Measurements from ENCODE around the gene ULK4. TPM values are rescaled to one million over a fixed set of nuclear protein-coding genes. Genes with fewer than 3 reads are reported as not detected.

Gene ULK4
- polyA plus RNA-seq, 1 donor from 2014 or later, result 7.2 TPM

DNA sequence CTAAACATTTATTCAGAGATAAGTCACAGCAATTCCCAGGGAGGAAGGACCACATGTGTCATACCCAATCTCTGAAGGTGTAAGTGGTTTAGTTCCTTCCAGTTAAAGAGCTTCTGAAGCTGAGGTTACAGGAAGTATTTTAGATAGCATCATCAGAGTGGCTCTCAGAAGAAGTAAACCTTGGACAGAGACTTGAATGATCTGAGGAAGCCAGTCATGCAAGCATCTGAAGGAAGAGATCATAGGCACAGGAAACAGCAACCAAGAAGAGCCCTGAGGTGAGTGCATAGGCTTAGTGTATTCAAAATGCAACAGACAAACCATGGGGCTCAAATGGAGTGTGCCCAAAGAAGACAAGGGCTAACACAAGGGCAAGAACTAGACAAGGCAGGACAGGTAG is 210.3 kb downstream of the ULK4 start:
- no peak overlapping the region for H3K4me3 ChIP-seq (ENCODE audit: low read length)
- no peak overlapping the region for H3K9ac ChIP-seq (ENCODE audit: low read length)
- H3K27me3 ChIP-seq (ENCODE audit: insufficient read depth, low read depth, low read length), result no peaks in the 10 kb centered on the region
- no peak overlapping the region for H2AFZ ChIP-seq (ENCODE audit: low read depth, low read length)
- no peak overlapping the region for H3K4me2 ChIP-seq (ENCODE audit: low read length)
- H3K79me2 ChIP-seq (replicated peaks; ENCODE audit: insufficient read depth, low read length), result no peaks in the 10 kb centered on the region
- no peaks in the 10 kb centered on the region for H3K9me3 ChIP-seq (ENCODE audit: low read length)
- H3F3A ChIP-seq (ENCODE audit: insufficient read depth, low read length, poor library complexity, severe bottlenecking), result no peaks in the 10 kb centered on the region
- no peaks in the 10 kb centered on the region for H4K20me1 ChIP-seq (ENCODE audit: insufficient read depth)
- H3K9me2 ChIP-seq (ENCODE audit: insufficient read depth, low read length), result no peaks in the 10 kb centered on the region
- H3K27ac ChIP-seq (ENCODE audit: low read length), result no peak overlapping the region
- no peaks in the 10 kb centered on the region for H3K36me3 ChIP-seq (ENCODE audit: insufficient read depth, low read length)
- no peak for TF ChIP-seq TAF1 (IDR thresholded peaks at IDR 0.05; ENCODE audit: low read depth)
- TF ChIP-seq, protein P1, sequence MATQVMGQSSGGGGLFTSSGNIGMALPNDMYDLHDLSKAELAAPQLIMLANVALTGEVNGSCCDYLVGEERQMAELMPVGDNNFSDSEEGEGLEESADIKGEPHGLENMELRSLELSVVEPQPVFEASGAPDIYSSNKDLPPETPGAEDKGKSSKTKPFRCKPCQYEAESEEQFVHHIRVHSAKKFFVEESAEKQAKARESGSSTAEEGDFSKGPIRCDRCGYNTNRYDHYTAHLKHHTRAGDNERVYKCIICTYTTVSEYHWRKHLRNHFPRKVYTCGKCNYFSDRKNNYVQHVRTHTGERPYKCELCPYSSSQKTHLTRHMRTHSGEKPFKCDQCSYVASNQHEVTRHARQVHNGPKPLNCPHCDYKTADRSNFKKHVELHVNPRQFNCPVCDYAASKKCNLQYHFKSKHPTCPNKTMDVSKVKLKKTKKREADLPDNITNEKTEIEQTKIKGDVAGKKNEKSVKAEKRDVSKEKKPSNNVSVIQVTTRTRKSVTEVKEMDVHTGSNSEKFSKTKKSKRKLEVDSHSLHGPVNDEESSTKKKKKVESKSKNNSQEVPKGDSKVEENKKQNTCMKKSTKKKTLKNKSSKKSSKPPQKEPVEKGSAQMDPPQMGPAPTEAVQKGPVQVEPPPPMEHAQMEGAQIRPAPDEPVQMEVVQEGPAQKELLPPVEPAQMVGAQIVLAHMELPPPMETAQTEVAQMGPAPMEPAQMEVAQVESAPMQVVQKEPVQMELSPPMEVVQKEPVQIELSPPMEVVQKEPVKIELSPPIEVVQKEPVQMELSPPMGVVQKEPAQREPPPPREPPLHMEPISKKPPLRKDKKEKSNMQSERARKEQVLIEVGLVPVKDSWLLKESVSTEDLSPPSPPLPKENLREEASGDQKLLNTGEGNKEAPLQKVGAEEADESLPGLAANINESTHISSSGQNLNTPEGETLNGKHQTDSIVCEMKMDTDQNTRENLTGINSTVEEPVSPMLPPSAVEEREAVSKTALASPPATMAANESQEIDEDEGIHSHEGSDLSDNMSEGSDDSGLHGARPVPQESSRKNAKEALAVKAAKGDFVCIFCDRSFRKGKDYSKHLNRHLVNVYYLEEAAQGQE (IDR thresholded peaks at IDR 0.05; ENCODE audit: borderline replicate concordance), result no peak
- no peak for TF ChIP-seq MXI1 (conservative IDR thresholded peaks at IDR 0.05; ENCODE audit: poor library complexity, severe bottlenecking)
- no peak for TF ChIP-seq SMC3 (conservative IDR thresholded peaks at IDR 0.05; ENCODE audit: poor library complexity)
- no peak for TF ChIP-seq EZH2 (IDR thresholded peaks at IDR 0.05; ENCODE audit: borderline replicate concordance, insufficient read depth, low read length, poor library complexity, severe bottlenecking)
- TF ChIP-seq POLR2AphosphoS5 (IDR thresholded peaks at IDR 0.05), result no peak
- TF ChIP-seq RAD21 (conservative IDR thresholded peaks at IDR 0.05), result no peak
- no peak for TF ChIP-seq EP300 (conservative IDR thresholded peaks at IDR 0.05; ENCODE audit: poor library complexity, severe bottlenecking)
- TF ChIP-seq, protein P2, sequence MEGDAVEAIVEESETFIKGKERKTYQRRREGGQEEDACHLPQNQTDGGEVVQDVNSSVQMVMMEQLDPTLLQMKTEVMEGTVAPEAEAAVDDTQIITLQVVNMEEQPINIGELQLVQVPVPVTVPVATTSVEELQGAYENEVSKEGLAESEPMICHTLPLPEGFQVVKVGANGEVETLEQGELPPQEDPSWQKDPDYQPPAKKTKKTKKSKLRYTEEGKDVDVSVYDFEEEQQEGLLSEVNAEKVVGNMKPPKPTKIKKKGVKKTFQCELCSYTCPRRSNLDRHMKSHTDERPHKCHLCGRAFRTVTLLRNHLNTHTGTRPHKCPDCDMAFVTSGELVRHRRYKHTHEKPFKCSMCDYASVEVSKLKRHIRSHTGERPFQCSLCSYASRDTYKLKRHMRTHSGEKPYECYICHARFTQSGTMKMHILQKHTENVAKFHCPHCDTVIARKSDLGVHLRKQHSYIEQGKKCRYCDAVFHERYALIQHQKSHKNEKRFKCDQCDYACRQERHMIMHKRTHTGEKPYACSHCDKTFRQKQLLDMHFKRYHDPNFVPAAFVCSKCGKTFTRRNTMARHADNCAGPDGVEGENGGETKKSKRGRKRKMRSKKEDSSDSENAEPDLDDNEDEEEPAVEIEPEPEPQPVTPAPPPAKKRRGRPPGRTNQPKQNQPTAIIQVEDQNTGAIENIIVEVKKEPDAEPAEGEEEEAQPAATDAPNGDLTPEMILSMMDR (IDR thresholded peaks at IDR 0.05; ENCODE audit: poor library complexity, severe bottlenecking), result no peak

DNA sequence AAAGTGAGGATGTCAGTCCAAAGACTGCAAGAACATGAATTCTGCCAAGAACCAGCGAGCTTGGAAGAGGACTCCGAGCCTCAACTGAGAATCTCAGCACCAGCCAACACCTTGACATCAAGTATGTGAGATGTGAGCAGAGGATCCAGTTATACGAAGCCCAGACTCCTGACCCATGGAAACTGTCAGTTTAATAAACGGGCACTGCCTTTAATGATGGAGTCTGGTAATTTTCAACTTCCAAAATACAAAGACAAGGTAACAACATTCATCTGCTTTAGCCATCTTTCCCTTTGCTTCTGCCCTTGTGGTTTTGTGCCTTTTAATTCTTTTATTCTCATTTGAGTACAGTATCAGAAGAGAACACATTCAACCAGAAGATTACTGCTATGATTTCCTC is 211.9 kb downstream of the ULK4 start:
- no peaks in the 10 kb centered on the region for H3K36me3 ChIP-seq (ENCODE audit: insufficient read depth, low read length)
- H2AFZ ChIP-seq (ENCODE audit: low read depth, low read length), result no peak overlapping the region
- H3K4me2 ChIP-seq (ENCODE audit: low read length), result no peak overlapping the region
- TF ChIP-seq EZH2 (IDR thresholded peaks at IDR 0.05; ENCODE audit: borderline replicate concordance, insufficient read depth, low read length, poor library complexity, severe bottlenecking), result no peak
- TF ChIP-seq RAD21 (conservative IDR thresholded peaks at IDR 0.05), result no peak
- TF ChIP-seq EP300 (conservative IDR thresholded peaks at IDR 0.05; ENCODE audit: poor library complexity, severe bottlenecking), result no peak
- TF ChIP-seq, protein P2 (IDR thresholded peaks at IDR 0.05; ENCODE audit: poor library complexity, severe bottlenecking), result no peak
- no peak for TF ChIP-seq MXI1 (conservative IDR thresholded peaks at IDR 0.05; ENCODE audit: poor library complexity, severe bottlenecking)
- TF ChIP-seq, protein P1 (IDR thresholded peaks at IDR 0.05; ENCODE audit: borderline replicate concordance), result no peak
- no peak for TF ChIP-seq POLR2AphosphoS5 (IDR thresholded peaks at IDR 0.05)
- no peak for TF ChIP-seq TAF1 (IDR thresholded peaks at IDR 0.05; ENCODE audit: low read depth)
- no peak for TF ChIP-seq SMC3 (conservative IDR thresholded peaks at IDR 0.05; ENCODE audit: poor library complexity)
- no peak overlapping the region for H3K4me3 ChIP-seq (ENCODE audit: low read length)
- no peaks in the 10 kb centered on the region for H4K20me1 ChIP-seq (ENCODE audit: insufficient read depth)
- no peak overlapping the region for H3K9ac ChIP-seq (ENCODE audit: low read length)
- H3K9me3 ChIP-seq (ENCODE audit: low read length), result no peaks in the 10 kb centered on the region
- H3K9me2 ChIP-seq (ENCODE audit: insufficient read depth, low read length), result no peaks in the 10 kb centered on the region
- no peaks in the 10 kb centered on the region for H3K79me2 ChIP-seq (replicated peaks; ENCODE audit: insufficient read depth, low read length)
- no peaks in the 10 kb centered on the region for H3K27me3 ChIP-seq (ENCODE audit: insufficient read depth, low read depth, low read length)
- H3K27ac ChIP-seq (ENCODE audit: low read length), result no peak overlapping the region
- no peaks in the 10 kb centered on the region for H3F3A ChIP-seq (ENCODE audit: insufficient read depth, low read length, poor library complexity, severe bottlenecking)

All from neural cell (in vitro differentiated cells).